Suprapubic skin (tissue), 4 donors: ENCODE results near the gene HIPK3. TPM values are rescaled to one million over a fixed set of nuclear protein-coding genes. Genes with fewer than 3 reads are reported as not detected.
"Not testable (repeated sequence)": the region's sequence is repeated elsewhere in the genome, so short reads cannot be mapped to it uniquely, and the experiment has no call there.

Source experiments
- DNase-seq, 2 donors: peaks; one replicate each; pipeline ENCODE4 v3.0.0-alpha.2; 2019; ENCODE audit warnings: low spot score in 2 of 2
- H3K27ac ChIP-seq: fragments of 200-600 bp; sonication (generic); one replicate; pipeline ENCODE4 v1.5.1; 2019
- H3K27me3 ChIP-seq: fragments of 200-600 bp; sonication (generic); one replicate; pipeline ENCODE4 v1.5.1; 2019
- H3K36me3 ChIP-seq: fragments of 200-600 bp; sonication (generic); one replicate; pipeline ENCODE4 v1.5.1; 2019
- H3K4me1 ChIP-seq: fragments of 200-600 bp; sonication (generic); one replicate; pipeline ENCODE4 v1.5.1; 2019
- H3K4me3 ChIP-seq: fragments of 200-600 bp; sonication (generic); one replicate; pipeline ENCODE4 v1.5.1; 2019; ENCODE audit warnings: mild to moderate bottlenecking
- H3K9me3 ChIP-seq: fragments of 200-600 bp; sonication (generic); one replicate; pipeline ENCODE4 v1.5.1; 2019
- CTCF ChIP-seq, 2 donors: fragments of 200-600 bp in 1 of 2; fragments of 450-650 bp in 1 of 2; sonication (generic) in 1 of 2; IDR thresholded peaks; one replicate each; pipeline ENCODE4 v1.5.1; 2016 to 2019; ENCODE audit warnings: antibody characterized with exemption in 2 of 2, mild to moderate bottlenecking in 1 of 2, moderate library complexity in 1 of 2
- EP300 ChIP-seq: sonication (generic); formaldehyde crosslinking; IDR thresholded peaks from one replicate; pipeline ENCODE4 v1.6.1; 2017; ENCODE audit warnings: antibody characterized with exemption
- POLR2A ChIP-seq, 2 donors: fragments of 450-650 bp; IDR thresholded peaks; one replicate each; pipeline ENCODE4 v1.6.1; 2017; ENCODE audit warnings: antibody characterized with exemption in 2 of 2, mild to moderate bottlenecking in 2 of 2, moderate library complexity in 2 of 2
- POLR2AphosphoS5 ChIP-seq, 3 donors: sonication (generic); formaldehyde crosslinking; IDR thresholded peaks; one replicate each; pipeline ENCODE4 v1.6.1; 2017; ENCODE audit warnings: antibody characterized with exemption in 3 of 3
- WGBS: methylation state at CpG from one replicate; pipeline ENCODE4 v1.1.5; 2018; 5-methylcytosine and 5-hydroxymethylcytosine counted together
- total RNA-seq, 4 donors: library from RNA; depleted of rRNA; stranded (reverse); fragments of >200 nt; gene quantifications; one replicate each; pipeline ENCODE4 v1.1.0, GENCODE V29; 2016

HIPK3 gene
- total RNA-seq, 4 donors from 2014 or later = 76.4 to 110 (median 90.6) TPM

GRCh38 chr11:33214187-33214586, 43.0 kb upstream of the HIPK3 start:
- DNase-seq = no peak
- TF ChIP-seq EP300 (no peak), POLR2A (IDR thresholded peaks at IDR 0.05) (no peak), CTCF (IDR thresholded peaks at IDR 0.05) (no peak), POLR2AphosphoS5 (IDR thresholded peaks at IDR 0.05) (no peak)
- H3K27ac ChIP-seq = no peak overlapping the region

GRCh38 chr11:33214767-33215166, 42.4 kb upstream of the HIPK3 start:
- Histone ChIP-seq H3K27ac (no peak overlapping the region), H3K4me3 (no peak overlapping the region), H3K4me1 (no peaks in the 10 kb centered on the region), H3K27me3 (no peaks in the 10 kb centered on the region), H3K36me3 (no peaks in the 10 kb centered on the region), H3K9me3 (no peaks in the 10 kb centered on the region)
- 85% methylated on average over 2 of the region's 2 CpGs for whole genome bisulfite sequencing
- DNase-seq = no peak
- TF ChIP-seq POLR2A (IDR thresholded peaks at IDR 0.05) = no peak

More at GRCh38 chr11:33214187-33214586, 43.0 kb upstream of the HIPK3 start:
- H3K36me3 ChIP-seq = no peaks in the 10 kb centered on the region
- H3K4me1 ChIP-seq = no peaks in the 10 kb centered on the region
- no peaks in the 10 kb centered on the region for H3K9me3 ChIP-seq
- H3K27me3 ChIP-seq = no peaks in the 10 kb centered on the region
- H3K4me3 ChIP-seq = no peak overlapping the region

- DNase-seq, H3K4me1 ChIP-seq, H3K27ac ChIP-seq, H3K36me3 ChIP-seq, H3K27me3 ChIP-seq, H3K9me3 ChIP-seq, H3K4me3 ChIP-seq: not testable (repeated sequence)
- 92% methylated on average over 2 of the region's 2 CpGs for WGBS
These were observed 40.5 kb upstream of the HIPK3 start for GRCh38 chr11:33216676-33217075.

GRCh38 chr11:33222052-33222750, 35.0 kb upstream of the HIPK3 start:
- Histone ChIP-seq H3K36me3 (no peaks in the 10 kb centered on the region), H3K27ac (no peak overlapping the region), H3K27me3 (no peaks in the 10 kb centered on the region), H3K9me3 (no peaks in the 10 kb centered on the region), H3K4me1 (no peaks in the 10 kb centered on the region), H3K4me3 (no peak overlapping the region)
- DNase-seq = no peak
- TF ChIP-seq POLR2AphosphoS5 (IDR thresholded peaks at IDR 0.05) = no peak
- no peak for TF ChIP-seq CTCF (IDR thresholded peaks at IDR 0.05)
- TF ChIP-seq POLR2A (IDR thresholded peaks at IDR 0.05) = no peak
- no peak for TF ChIP-seq EP300
- WGBS = 88% methylated on average over 7 of the region's 7 CpGs

GRCh38 chr11:33225371-33225770, 31.8 kb upstream of the HIPK3 start:
- Histone ChIP-seq H3K27ac (no peak overlapping the region), H3K9me3 (no peaks in the 10 kb centered on the region), H3K4me3 (no peak overlapping the region), H3K4me1 (no peaks in the 10 kb centered on the region), H3K27me3 (no peaks in the 10 kb centered on the region), H3K36me3 (no peaks in the 10 kb centered on the region)
- DNase-seq = no peak
- no peak for TF ChIP-seq POLR2AphosphoS5 (IDR thresholded peaks at IDR 0.05)
- no peak for TF ChIP-seq CTCF (IDR thresholded peaks at IDR 0.05)
- TF ChIP-seq EP300 = no peak
- TF ChIP-seq POLR2A (IDR thresholded peaks at IDR 0.05) = no peak

- WGBS = 83% methylated on average over 2 of the region's 2 CpGs
- no peaks in the 10 kb centered on the region for H3K27me3 ChIP-seq
- TF ChIP-seq POLR2AphosphoS5 (IDR thresholded peaks at IDR 0.05) (no peak), EP300 (no peak)
These were observed 29.5 kb upstream of the HIPK3 start for GRCh38 chr11:33227578-33228261.

More at GRCh38 chr11:33227578-33228261, 29.5 kb upstream of the HIPK3 start:
- H3K4me1 ChIP-seq = no peaks in the 10 kb centered on the region
- DNase-seq = no peak
- H3K27ac ChIP-seq = peak overlapping the region; percentile 46
- no peaks in the 10 kb centered on the region for H3K9me3 ChIP-seq
- no peak overlapping the region for H3K4me3 ChIP-seq
- H3K36me3 ChIP-seq = no peaks in the 10 kb centered on the region
